Ishikawa (cell line): ENCODE measurements around the gene HMGB1.

Experiments
- EGR1 ChIP-seq: IDR thresholded peaks from 2 replicates; pipeline ENCODE4 v1.6.1; 2012
- TEAD4 ChIP-seq: IDR thresholded peaks from 2 replicates; pipeline ENCODE4 v1.6.1; 2012

DNA sequence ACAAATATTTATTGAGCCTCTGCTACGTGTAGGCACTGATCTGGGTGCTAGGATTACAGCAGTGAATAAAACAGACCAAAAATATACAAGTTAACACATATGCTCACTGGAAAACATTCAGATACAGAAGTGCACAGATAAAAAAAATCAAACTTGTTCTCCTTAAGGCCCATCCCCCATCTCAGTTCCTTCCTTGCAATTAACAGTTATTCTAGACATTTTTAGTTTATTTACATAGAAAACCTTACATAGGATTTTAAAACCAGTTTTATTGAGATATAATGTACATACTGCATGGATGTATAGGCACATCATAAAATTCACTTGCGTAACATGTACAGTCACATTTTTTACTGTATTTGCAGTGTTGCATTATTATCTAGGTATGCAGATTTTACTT, 36.5 kb upstream of the HMGB1 start:
- TF ChIP-seq EGR1 = no peak
- no peak for TF ChIP-seq TEAD4
